GM21723 (cell line): ENCODE measurements around the gene TMEM138.

Experiments
- ATAC-seq: cut with Tn5 transposase; IDR thresholded peaks from one replicate; pipeline ENCODE4 v1.9.1; 2021; ENCODE audit warnings: mild to moderate bottlenecking, moderate library complexity; ENCODE audit not compliant: unreplicated experiment

TMEM138 gene

DNA sequence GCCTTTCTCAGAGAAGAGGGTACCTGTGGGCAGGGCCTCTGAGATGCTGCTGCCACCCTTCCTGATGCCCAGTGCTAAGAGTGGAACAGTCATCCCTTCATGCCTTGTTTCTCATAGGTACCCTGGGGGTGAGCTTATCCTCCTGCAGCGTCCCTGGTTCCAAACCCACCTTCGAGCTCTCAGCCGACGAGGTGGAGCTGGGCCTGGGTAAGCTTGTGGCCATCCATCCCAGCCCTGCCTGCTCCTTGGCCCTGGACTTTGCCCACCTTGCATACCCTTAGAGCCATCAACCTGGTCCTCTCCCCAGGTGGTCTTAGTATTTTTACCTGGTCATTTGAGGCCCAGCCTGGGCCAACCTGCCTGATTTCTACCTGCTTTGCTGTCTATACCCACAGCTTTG is 20.5 kb upstream of the TMEM138 start:
- ATAC-seq: no peak

DNA sequence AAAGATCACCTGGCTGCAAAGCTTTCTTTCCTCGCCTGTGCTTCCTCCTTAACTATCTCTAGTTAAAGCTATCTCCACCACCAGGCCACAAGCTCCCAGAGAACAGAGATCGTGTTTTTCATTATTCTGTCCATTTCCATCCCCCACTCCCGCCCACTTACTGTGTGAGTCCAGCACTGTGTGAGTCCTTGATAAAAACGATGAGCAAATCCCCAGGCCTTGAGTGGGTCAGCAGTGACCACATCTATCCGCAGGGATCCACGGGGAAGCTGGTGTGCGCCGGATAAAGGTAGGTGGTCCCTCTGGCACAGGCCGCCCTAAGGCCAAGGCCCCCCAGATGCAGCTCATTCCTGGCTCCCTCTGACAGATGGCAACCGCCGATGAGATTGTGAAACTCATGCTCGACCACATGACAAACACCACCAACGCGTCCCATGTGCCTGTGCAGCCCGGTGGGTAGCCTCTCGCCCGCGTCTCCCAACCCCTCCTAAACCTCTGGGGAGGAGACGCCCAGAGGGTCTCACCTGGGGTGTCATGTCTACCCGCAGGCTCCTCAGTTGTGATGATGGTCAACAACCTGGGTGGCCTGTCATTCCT is 19.9 kb upstream of the TMEM138 start:
- no peak for ATAC-seq

DNA sequence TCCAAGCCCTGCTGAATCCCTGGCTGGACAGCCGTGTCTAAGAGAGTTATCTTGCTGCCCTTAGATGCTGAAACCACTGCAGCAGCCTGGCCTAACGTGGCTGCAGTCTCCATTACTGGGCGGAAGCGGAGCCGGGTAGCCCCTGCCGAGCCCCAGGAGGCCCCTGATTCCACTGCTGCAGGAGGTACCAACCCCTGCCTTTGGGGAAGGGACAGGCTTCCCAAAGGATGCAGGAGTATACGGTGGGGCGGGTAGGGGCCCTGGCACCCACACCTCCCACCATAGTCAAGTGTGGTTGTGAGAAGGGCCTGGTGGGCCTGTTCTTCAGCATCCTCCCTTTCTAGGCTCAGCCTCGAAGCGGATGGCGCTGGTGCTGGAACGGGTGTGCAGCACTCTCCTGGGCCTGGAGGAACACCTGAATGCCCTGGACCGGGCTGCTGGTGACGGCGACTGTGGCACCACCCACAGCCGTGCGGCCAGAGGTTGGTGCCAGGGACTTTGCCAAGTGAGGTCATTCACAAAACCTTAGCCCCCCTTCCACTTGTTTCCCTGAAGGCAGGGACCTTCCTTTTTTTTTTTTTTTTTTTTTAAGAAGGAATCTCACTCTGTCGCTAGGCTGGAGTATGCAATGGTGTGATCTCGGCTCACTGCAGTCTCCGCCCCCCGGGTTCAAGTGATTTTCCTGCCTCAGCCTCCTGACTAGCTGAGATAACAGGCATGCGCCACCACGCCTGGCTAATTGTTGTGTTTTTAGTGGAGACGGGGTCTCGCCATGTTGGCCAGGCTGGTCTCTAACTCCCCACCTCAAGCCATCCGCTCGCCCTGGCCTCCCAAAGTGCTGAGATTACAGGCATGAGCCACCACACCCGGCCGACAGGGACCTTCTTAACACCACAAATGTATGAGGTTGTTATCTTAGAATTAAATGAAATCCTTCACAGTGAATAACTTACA is 18.1 kb upstream of the TMEM138 start:
- ATAC-seq: no peak

DNA sequence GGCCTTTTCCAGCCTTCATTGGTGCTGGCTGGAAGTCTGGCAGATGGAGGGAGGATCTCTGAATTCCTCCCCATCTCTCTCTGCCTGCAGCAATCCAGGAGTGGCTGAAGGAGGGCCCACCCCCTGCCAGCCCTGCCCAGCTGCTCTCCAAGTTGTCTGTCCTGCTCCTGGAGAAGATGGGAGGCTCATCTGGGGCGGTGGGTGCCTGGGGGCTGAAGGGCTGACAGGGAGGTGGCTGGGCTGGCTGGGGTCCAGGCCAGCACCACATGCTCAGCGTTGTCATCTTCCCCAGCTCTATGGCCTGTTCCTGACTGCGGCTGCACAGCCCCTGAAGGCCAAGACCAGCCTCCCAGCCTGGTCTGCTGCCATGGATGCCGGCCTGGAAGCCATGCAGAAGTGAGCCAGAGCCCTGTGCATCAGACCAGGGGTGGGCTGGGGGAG is 17.0 kb upstream of the TMEM138 start:
- ATAC-seq: no peak

DNA sequence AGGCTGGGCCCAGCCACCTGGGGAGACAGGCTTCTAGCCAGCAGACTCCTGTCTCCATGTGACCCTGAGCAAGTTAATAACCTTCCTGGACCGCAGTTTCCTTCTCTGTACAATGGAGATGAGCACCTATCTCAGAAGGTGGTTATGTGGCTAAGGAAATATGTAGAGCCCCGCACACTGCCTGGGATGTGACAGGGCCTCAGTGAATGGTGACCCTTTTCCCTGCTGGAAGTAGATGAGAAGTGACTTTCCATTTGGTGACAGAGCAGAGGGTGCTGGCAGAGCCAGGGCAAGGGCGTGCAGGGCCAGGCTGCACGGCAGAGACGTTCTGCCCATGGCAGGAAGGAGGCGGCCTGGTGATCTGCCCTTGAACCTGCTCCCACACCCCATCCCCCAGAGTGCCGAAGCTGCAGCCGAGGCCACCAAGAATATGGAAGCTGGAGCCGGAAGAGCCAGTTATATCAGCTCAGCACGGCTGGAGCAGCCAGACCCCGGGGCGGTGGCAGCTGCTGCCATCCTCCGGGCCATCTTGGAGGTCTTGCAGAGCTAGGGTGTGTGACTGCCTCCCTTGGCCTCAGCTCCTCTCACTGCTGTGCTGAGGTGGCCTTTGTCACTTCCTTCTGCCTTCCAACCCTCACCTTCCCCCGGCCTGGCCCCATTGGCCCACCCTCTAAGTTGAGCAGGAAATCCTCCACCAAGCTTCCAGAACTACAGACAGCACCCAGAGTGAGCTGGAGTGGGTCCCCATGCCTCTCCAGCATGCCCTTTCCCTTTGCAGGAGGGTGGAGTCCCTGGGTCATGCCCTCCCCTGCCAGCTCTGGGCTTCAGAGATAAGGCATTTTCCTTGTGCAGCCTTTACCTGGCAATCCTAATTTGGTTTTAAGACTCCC is 16.0 kb upstream of the TMEM138 start:
- ATAC-seq: no peak

DNA sequence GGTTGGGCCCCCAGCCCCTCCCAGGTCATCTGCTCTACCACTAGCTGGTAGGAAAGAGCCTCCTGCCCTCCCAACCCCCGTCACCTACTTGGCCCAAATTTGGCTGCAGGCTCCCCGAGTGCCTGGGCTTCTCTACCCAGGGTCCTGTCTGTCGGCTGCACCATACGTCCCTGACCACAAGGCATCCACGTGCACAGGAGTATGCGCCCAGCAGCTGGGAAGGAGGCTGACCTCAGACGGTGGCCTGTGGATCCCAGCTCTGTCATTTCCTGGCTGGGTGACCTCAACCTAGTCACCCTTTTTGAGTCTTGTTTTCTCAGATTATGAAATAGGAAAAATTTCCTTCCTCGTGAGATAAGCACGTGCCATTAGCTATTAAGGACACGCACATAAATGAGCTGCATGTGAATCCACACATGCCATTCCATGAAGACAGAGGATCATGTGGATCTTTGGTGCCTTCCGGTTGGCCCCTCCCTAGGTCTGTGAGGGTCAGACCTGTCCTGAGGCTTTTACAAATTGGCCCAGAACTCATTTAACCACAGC is 14.2 kb upstream of the TMEM138 start:
- no peak for ATAC-seq

DNA sequence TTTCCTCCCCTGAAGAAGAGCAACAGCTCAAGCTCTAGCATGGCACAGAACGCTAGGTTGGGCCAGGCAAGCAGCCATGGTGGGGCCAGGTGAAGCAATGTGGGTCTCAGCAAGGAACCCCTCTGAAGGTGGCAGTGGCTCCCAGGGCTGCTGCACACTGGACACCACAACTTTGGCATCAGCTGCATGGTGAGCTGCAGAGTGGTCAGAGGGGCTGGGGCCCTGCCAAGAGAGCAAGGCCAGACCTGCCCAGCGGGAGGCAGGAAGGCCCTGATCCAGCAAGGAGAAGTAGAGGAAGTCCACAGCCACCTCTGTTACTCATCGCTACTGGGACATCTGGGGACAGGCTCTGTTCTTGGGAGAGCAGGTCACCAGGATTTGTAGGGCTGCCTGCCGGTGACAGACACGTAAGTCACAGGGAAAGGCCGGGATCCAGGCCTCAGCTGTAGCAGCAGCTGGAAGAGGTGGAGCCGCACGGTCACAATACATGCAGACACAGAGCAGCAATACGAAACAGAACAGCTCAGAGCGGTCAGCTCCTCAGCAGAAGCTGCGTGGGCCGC is 12.9 kb upstream of the TMEM138 start:
- ATAC-seq: no peak

DNA sequence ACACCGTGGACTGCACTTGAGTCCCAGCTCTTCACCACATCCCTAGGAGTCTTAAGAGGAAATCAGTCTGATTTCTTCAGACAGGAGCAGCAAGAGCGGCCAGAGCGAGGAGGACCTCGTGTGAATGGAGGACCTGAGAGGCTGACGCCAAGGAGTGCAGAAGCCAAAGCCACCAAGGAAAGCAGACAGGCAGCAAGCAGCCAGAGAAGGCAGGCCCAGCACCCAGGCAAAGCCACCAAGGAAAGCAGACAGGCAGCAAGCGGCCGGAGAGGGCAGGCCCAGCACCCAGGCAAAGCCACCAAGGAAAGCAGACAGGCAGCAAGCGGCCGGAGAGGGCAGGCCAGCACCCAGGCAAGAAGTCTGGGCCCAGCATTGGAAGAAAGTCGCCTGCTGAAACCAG is 12.3 kb upstream of the TMEM138 start:
- ATAC-seq: no peak

DNA sequence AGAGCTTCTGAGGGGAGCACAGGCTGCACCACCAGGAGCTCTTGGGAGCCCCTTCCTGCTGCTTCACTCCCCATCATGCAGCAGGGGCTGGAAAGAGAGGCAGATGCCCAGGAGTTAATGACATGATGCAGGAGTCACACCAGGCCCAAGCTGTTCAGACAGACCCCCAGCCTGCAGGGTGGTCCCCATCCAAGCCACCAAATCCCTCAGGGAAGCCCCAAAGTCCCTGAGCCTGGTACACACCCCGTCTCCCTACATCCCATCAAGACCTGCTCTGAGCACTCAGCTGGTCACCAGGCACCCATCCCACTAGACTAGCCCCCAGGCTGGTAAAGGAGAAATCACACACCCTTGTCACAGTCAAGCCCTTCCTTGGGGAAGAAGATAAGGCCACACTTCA is 11.8 kb upstream of the TMEM138 start:
- no peak for ATAC-seq

DNA sequence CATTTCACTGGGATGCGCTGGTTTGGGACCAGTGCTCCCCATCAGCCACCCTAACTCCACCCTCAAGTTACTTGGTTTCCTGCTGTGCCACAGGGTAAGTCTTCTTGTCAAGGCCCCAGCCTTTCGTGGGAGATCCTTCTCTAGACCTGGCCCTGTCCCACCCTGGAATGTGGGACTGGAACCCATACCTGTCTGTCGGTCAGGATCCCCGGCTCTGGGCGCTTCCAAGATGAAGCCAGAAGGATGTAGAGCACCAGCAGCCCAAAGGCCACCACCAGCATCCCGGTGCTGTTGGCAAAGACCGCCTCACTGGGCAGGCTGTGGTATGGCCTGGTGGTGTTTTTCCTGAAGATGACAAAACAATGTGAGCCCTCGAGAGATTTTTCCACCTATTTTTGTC is 11.4 kb upstream of the TMEM138 start:
- ATAC-seq: no peak

DNA sequence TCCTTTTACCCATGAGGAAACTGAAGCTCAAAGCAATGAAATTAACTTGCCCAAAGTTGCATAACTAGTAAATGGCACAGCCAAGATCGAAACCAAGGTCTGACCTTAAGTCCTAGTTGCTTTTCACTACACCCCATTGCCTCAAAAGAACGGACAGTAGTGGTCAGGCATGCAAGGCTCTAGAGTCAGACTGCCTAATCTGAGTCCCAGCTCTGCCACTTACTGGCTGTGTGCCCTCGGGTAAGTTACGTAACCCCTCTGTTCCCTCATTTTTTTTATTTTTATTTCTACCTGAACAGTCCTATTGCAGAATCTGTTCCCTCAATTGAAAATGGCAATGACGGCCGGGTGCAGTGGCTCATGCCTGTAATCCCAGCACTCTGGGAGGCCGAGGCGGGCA is 10.1 kb upstream of the TMEM138 start:
- ATAC-seq: no peak

DNA sequence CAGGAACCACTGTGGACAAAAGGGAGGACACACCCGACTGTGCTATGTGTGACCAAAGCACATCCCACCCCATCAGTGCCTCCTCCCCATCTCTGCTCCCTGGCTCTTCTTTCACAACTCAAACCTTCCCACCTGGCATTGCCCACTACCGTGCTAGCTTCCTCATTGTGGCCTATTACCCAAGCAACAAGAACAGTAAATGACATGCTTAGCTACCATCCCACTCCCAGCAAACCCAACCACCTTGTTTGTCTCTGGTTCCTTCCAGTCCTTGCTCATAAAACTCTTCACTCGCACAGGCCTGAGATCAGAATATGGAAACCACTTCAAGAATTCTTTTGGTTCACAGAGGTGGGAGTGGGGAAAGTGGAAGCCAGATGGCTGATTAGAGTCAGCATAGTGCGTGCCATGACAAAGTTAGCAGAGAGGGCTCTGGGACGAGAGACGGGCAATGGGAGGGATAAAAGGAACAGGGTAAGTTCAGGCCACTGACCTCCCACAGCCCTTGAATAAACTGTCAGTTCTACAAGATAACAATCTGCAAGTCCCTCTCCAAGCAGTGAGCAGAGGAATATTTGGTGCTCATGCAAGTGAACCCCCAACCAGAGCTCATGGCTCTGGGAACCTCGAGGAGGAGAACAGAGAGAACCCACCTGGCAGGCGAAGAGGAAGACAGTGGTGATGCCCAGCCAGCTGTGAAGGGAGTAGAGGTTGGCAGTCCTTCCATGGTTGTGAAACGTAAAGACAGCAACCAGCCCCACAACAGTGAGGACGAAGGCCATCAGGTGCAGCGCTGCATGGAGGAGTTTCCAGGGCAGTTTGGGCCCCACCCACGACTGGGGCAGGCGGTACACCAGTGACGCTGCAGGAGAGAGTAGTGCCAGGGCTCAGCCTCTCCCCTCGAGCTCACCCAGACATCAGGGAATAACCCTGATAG is 8.8 kb upstream of the TMEM138 start:
- ATAC-seq: no peak

DNA sequence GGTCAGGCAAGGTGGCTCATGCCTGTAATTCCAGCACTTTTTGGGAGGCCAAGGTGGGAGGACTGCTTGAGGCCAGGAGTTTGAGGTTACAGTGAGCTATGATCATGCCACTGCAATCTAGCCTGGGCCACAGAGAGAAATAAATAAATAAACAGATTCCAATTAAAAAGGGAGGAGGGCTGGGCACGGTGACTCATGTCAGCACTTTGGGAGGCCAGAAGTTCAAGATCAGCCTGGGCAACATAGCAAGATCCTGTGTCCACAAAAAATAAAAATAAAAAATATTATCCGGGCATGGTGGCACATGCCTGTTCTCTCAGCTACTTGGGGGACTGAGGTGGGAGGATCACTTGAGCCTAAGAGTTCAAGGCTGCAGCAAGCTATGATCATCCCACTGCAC is 8.0 kb upstream of the TMEM138 start:
- no peak for ATAC-seq

DNA sequence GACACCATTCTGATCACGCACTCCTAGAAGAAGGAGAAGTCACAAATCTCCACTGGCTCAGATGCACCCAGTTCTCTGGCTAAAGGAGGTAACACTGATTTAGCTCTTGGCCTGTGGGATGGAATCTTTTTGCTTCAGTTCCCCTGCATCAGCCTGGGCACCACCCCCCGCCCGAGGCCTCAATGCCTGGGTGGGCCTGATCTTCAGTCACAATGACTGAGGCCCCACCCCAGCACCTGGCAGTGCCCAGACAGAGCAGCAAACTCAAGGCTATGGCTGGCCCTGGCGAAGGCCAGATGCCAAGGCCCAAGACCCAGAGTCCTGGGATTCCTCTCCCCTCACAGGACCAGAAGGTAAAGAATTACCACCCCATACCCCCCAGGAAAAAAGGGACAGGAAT is 5.5 kb upstream of the TMEM138 start:
- ATAC-seq: no peak

DNA sequence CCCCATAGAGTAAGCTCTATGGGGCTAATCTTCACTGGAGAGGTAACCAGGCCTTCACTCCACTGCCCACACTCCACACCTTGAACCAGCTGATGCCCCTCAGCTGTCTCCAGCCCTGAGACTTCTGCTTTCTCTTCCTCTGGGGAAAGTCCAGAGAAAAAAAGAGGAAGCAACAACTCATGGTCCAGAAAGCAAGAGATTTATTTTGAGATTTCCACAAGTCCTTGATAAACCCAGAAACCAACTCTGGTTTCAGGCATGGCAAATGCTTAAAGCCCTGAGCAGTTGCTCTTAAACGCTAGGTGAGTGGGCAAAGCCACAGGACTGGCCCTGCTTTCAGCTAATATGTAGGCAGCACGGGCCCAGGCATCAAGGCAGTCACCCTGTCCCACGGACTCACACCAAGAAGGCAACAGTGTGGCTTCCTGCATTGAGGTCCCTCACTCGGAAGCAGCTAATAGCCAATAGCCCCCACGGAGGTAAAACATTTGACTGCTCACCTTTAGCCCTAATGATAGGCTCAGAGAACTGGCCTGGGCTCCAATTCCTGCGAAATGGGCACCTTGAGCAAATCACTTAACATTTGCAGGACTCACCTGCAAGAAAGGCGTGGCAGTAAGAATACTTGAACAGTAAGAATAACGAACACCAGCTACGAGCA is 4.8 kb upstream of the TMEM138 start:
- peak; percentile 39 for ATAC-seq

DNA sequence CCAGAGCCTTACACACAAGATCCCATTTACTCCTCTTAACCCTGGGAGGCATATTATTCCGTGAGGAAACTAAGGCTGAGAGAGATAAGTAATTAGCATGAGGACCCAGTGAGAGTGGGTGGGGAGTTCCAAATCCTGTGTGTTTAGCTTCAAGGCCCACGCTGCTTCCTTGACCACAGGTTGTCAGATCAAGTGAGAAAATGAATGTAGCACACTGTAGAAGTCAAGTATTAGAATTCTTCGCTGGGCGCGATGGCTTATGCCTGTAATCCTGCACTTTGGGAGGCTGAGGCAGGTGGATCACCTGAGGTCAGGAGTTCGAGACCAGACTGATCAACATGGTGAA is 4.3 kb upstream of the TMEM138 start:
- ATAC-seq: no peak

DNA sequence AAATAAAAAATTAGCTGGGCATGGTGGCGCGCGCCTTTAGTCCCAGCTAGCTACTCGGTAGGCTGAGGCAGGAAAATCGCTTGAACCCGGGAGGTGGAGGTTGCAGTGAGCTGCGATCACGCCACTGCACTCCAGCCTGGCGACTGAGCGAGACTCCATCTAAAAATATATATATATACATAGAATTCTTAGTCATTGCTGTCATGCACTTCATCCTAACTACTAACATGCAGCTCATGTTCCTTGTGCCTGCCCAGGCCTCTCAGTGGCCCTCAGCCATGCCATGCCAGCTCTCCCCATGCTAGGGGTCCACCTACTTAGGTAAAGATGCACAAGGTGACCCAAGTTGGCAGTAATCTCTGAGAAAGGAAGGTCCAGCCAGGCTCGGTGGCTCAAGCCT is 3.6 kb upstream of the TMEM138 start:
- no peak for ATAC-seq

DNA sequence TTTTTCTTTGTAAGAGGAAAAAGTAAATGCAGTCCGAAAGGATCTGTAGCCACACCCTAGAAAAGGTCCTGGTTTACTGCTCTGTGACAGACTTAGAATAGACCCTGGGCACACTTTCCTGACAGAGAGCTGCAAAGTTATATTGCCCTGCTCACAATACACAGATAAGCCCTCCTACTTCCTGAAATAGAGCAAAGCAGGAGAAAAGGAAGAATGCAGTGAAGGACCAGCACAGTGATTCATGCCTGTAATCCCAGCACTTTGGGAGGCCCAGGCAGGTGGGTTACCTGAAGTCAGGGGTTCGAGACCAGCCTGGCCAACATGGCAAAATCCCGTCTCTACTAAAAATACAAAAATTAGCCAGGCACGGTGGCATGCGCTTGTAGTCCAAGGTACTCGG is 2.7 kb upstream of the TMEM138 start:
- no peak for ATAC-seq

DNA sequence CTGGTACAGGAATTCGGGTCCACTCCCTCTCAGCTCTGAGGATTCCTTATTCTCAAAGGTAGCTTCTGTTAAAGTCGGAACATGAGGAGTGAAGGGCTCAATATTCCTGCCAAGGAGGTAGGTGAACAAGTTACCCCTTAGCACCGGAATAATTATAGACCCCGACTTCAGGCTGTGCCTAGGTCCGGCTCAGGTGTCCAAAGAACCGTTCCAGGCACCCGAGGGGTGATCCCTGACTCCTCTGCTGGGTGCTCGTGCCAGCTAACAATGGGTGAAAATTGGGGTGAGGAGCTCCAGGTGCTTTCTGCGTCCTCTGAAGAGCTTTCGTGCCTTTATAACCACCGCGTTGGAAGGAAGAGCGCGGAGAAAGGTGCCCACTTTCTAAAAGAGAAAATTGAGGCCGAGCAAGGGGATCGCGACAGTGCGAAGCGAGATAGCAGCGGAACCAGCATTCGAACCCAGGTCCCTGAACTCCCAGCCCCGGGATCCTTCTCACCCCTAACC is 885 bp upstream of the TMEM138 start:
- ATAC-seq: no peak
